Breast epithelium (tissue), 4 donors: ENCODE measurements around the gene MYDGF. TPM values are rescaled to one million over a fixed set of nuclear protein-coding genes. Genes with fewer than 3 reads are reported as not detected.

Experiments used
- DNase-seq, 2 donors: peaks; one replicate each; pipeline ENCODE4 v3.0.0-alpha.2; 2019; ENCODE audit warnings: low spot score in 2 of 2
- H3K27ac ChIP-seq, 2 donors: fragments of 200-600 bp; sonication (generic) in 1 of 2; one replicate each; pipeline ENCODE4 v1.5.1; 2016 to 2019; ENCODE audit warnings: mild to moderate bottlenecking in 1 of 2
- H3K27me3 ChIP-seq, 2 donors: fragments of 200-600 bp; sonication (generic) in 1 of 2; one replicate each; pipeline versions ENCODE4 v1.5.1 to v1.6.0; 2017 to 2019; ENCODE audit warnings: control low read depth in 1 of 2, mild to moderate bottlenecking in 1 of 2
- H3K36me3 ChIP-seq: fragments of 200-600 bp; one replicate; pipeline ENCODE4 v1.5.1; 2019
- H3K4me1 ChIP-seq, 2 donors: fragments of 200-600 bp; sonication (generic); one replicate each; pipeline ENCODE4 v1.5.1; 2016 to 2019; ENCODE audit warnings: control low read depth in 1 of 2
- H3K4me3 ChIP-seq, 3 donors: fragments of 200-600 bp; sonication (generic); 1 replicate in 2 of 3; 2 replicates in 1 of 3; pipeline ENCODE4 v1.5.1; 2016 to 2019; ENCODE audit warnings: mild to moderate bottlenecking in 3 of 3, moderate library complexity in 2 of 3
- H3K9me3 ChIP-seq, 2 donors: fragments of 200-600 bp; sonication (generic) in 1 of 2; one replicate each; pipeline ENCODE4 v1.5.1; 2016 to 2019; ENCODE audit warnings: control low read depth in 1 of 2
- POLR2A ChIP-seq: fragments of 450-650 bp; IDR thresholded peaks from one replicate; pipeline ENCODE4 v1.6.1; 2016; ENCODE audit warnings: antibody characterized with exemption, mild to moderate bottlenecking, moderate library complexity
- POLR2AphosphoS5 ChIP-seq, 3 donors: sonication (generic); formaldehyde crosslinking; IDR thresholded peaks; one replicate each; pipeline ENCODE4 v1.6.1; 2017; ENCODE audit warnings: antibody characterized with exemption in 3 of 3
- intact Hi-C: fragments of 100-400 bp; cut with DNase I; formaldehyde crosslinking; loops from one replicate; pipeline ENCODE4 v1.15.1; 2023; ENCODE audit warnings: low total_unique reads
- total RNA-seq, 3 donors: library from RNA; depleted of rRNA; stranded (reverse); fragments of >200 nt; gene quantifications; one replicate each; pipeline ENCODE4 v1.1.0, GENCODE V29; 2016
- TF ChIP-seq, protein P1 (sequence below), 3 donors: fragments of 450-650 bp; IDR thresholded peaks; one replicate each; pipeline ENCODE4 v1.5.1; 2016 to 2017; ENCODE audit warnings: antibody characterized with exemption in 3 of 3, mild to moderate bottlenecking in 3 of 3, moderate library complexity in 3 of 3

The MYDGF gene
- total RNA-seq, 3 donors from 2014 or later, result 36.3 to 55.1 (median 42.1) TPM

DNA sequence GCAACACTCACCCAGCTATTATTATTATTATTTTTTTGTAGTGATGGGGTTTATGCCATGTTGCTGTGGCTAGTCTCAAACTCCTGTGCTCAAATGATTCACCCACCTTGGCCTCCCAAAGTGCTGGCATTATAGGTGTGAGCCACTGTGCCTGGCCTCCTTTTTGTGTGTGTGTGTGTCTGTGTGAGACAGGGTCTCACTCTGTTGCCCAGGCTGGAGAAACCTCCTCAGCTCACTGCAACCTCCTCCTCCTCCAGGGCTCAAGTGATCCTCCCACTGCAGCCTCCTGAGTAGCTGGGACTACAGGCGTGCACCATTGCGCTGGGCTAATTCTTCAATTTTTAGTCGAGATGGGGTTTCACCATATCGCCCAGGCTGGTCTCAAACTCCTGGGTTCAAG, 3.6 kb upstream of the MYDGF start:
- Histone ChIP-seq H3K4me3 (no peak overlapping the region), H3K27me3 (no peaks in the 10 kb centered on the region), H3K4me1 (peaks cover 0 to 4% of the 10 kb centered on the region in 2 donors), H3K9me3 (no peaks in the 10 kb centered on the region), H3K27ac (no peak overlapping the region), H3K36me3 (no peaks in the 10 kb centered on the region)
- intact Hi-C loops, result loop anchor here (5.0 kb wide), 1 partner anchor 1621 kb away; no protein-coding TSS in a partner anchor
- DNase-seq, result no peak
- TF ChIP-seq, protein P1, sequence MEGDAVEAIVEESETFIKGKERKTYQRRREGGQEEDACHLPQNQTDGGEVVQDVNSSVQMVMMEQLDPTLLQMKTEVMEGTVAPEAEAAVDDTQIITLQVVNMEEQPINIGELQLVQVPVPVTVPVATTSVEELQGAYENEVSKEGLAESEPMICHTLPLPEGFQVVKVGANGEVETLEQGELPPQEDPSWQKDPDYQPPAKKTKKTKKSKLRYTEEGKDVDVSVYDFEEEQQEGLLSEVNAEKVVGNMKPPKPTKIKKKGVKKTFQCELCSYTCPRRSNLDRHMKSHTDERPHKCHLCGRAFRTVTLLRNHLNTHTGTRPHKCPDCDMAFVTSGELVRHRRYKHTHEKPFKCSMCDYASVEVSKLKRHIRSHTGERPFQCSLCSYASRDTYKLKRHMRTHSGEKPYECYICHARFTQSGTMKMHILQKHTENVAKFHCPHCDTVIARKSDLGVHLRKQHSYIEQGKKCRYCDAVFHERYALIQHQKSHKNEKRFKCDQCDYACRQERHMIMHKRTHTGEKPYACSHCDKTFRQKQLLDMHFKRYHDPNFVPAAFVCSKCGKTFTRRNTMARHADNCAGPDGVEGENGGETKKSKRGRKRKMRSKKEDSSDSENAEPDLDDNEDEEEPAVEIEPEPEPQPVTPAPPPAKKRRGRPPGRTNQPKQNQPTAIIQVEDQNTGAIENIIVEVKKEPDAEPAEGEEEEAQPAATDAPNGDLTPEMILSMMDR (IDR thresholded peaks at IDR 0.05), result no peak
- TF ChIP-seq POLR2A (no peak), POLR2AphosphoS5 (IDR thresholded peaks at IDR 0.05) (no peak)

- Histone ChIP-seq H3K36me3 (no peaks in the 10 kb centered on the region), H3K4me3 (no peak overlapping the region), H3K9me3 (no peaks in the 10 kb centered on the region), H3K27ac (no peak overlapping the region), H3K4me1 (peaks cover 0 to 4% of the 10 kb centered on the region in 2 donors), H3K27me3 (no peaks in the 10 kb centered on the region)
- intact Hi-C loops, result loop anchor here (5.0 kb wide), 1 partner anchor 1621 kb away; no protein-coding TSS in a partner anchor
- TF ChIP-seq, protein P1 (IDR thresholded peaks at IDR 0.05), result no peak
- TF ChIP-seq POLR2A, result no peak
- no peak for TF ChIP-seq POLR2AphosphoS5 (IDR thresholded peaks at IDR 0.05)
- DNase-seq, result no peak
Measured at GRCh38 chr19:4673216-4673615, 3.1 kb upstream of the MYDGF start.

DNA sequence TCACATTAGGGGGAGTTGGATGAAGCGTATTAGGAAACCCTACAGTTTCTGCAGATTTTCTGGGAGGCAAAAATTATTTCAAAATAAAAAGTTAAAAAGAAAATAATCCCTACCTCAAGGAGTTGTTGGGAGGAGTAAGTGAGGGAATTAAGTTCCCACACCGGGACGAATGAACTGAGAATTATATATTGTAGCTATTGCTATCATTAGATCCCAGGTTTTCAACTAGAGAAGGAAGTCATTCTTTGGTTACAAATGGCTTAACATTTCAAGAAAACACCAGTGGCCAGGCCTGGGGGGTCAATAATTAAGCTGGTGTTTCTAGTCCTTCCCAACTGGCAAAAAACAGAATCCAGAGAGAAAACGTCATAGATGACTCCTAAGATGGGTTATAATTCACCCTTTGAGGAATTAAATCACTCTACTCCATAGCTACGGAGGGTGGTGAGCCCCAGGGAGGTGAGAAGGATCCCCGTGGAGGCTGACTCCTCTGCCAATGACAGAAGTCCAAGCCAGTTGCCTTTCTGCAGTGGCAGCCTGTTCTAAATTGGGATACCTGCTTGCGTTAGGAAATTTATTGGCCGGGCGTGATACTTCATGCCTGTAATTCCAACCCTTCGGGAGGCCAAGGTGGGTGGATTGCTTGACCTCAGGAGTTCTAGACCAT, 1.2 kb upstream of the MYDGF start:
- no peak for DNase-seq
- Histone ChIP-seq H3K4me3 (no peak overlapping the region), H3K27ac (peak overlapping the region; percentile 84 to 88), H3K4me1 (peaks cover 0 to 4% of the 10 kb centered on the region in 2 donors), H3K9me3 (no peaks in the 10 kb centered on the region), H3K36me3 (no peaks in the 10 kb centered on the region), H3K27me3 (no peaks in the 10 kb centered on the region)
- TF ChIP-seq, protein P1 (IDR thresholded peaks at IDR 0.05), result no peak
- TF ChIP-seq POLR2AphosphoS5 (IDR thresholded peaks at IDR 0.05), result no peak
- no peak for TF ChIP-seq POLR2A
- intact Hi-C loops, result loop anchor here (5.0 kb wide), 1 partner anchor 1619 kb away; no protein-coding TSS in a partner anchor

DNA sequence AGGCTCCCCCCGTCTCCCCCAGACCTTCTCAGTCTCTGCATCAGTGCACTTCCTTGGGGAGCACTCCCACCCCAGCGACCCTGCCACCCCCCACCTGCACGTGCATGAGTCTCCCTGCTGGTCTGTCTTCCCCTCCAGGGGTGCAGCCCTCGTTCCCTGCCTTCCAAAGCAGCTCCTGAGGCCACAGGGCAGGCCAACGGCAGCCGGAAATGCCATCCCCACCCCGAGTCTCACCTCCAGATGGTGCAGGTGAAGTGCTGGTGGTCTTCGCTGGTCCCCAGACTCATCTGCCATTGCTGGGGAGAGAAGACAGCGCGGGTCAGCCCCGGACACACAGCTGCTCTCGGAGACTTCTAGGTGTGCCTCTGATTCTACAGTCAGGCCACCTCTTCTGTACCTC, 5.5 kb downstream of the MYDGF start:
- Histone ChIP-seq H3K4me3 (no peak overlapping the region), H3K9me3 (no peaks in the 10 kb centered on the region), H3K27ac (no peak overlapping the region), H3K36me3 (peaks cover 7% of the 10 kb centered on the region), H3K4me1 (peaks cover 0 to 4% of the 10 kb centered on the region in 2 donors), H3K27me3 (no peaks in the 10 kb centered on the region)
- intact Hi-C loops, result no loop called here
- no peak for DNase-seq
- TF ChIP-seq, protein P1 (IDR thresholded peaks at IDR 0.05), result no peak
- no peak for TF ChIP-seq POLR2A
- no peak for TF ChIP-seq POLR2AphosphoS5 (IDR thresholded peaks at IDR 0.05)

GRCh38 chr19:4662812-4663211, 7.3 kb downstream of the MYDGF start:
- no peak for TF ChIP-seq POLR2A
- TF ChIP-seq POLR2AphosphoS5 (IDR thresholded peaks at IDR 0.05), result no peak
- TF ChIP-seq, protein P1 (IDR thresholded peaks at IDR 0.05), result no peak
- Histone ChIP-seq H3K4me3 (no peak overlapping the region), H3K9me3 (peaks cover 10 to 12% of the 10 kb centered on the region in 2 donors), H3K27ac (no peak overlapping the region), H3K4me1 (no peaks in the 10 kb centered on the region), H3K36me3 (peaks cover 17% of the 10 kb centered on the region), H3K27me3 (no peaks in the 10 kb centered on the region)
- intact Hi-C loops, result no loop called here
- no peak for DNase-seq
